ACC112 (cell line): ENCODE results near the gene MT1E.
"Not testable (repeated sequence)": the region's sequence is repeated elsewhere in the genome, so short reads cannot be mapped to it uniquely, and the experiment has no call there.

Experiments
- H2AFZ ChIP-seq: fragments of 200-600 bp; sonication (generic); one replicate; pipeline ENCODE4 v1.6.0; 2017; ENCODE audit warnings: antibody characterized with exemption, low read length; ENCODE audit not compliant: unreplicated experiment
- H3K27ac ChIP-seq: fragments of 200-600 bp; sonication (generic); 2 replicates; pipeline ENCODE4 v1.5.1; 2014; ENCODE audit warnings: low read depth, mild to moderate bottlenecking, antibody characterized with exemption, low read length, moderate library complexity
- H3K27me3 ChIP-seq: fragments of 200-600 bp; sonication (generic); 2 replicates; pipeline ENCODE4 v1.6.1; 2014; ENCODE audit warnings: mild to moderate bottlenecking, antibody characterized with exemption, low read length, moderate library complexity, mixed read lengths; ENCODE audit not compliant: insufficient read depth
- H3K36me3 ChIP-seq: fragments of 200-600 bp; sonication (generic); 2 replicates; pipeline ENCODE4 v1.6.1; 2016; ENCODE audit warnings: mild to moderate bottlenecking, antibody characterized with exemption, low read length, moderate library complexity, mixed read lengths; ENCODE audit not compliant: insufficient read depth
- H3K4me1 ChIP-seq: fragments of 200-600 bp; sonication (generic); one replicate; pipeline ENCODE4 v1.6.1; 2016; ENCODE audit warnings: low read length, mixed read lengths; ENCODE audit not compliant: insufficient read depth, unreplicated experiment, control insufficient read depth
- H3K4me3 ChIP-seq: fragments of 200-600 bp; sonication (generic); 2 replicates; pipeline ENCODE4 v1.5.1; 2014; ENCODE audit warnings: mild to moderate bottlenecking, low read depth, low read length
- H3K79me2 ChIP-seq: fragments of 200-600 bp; sonication (generic); one replicate; pipeline ENCODE4 v1.6.0; 2016; ENCODE audit warnings: low read length; ENCODE audit not compliant: control insufficient read depth, unreplicated experiment, insufficient read depth

The MT1E gene

DNA sequence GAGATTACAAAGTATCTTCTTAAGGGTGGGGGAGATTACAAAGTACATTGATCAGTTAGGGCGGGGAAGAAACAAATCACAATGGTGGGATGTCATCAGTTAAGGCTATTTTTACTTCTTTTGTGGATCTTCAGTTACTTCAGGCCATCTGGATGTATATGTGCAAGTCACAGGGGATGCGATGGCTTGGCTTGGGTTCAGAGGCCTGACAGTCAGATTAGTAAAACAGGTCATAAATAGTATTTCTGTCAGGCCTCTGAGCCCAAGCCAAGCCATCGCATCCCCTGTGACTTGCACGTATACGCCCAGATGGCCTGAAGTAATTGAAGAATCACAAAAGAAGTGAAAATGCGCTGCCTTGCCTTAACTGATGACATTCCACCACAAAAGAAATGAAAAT is 49.0 kb downstream of the MT1E start:
- not testable (repeated sequence) for H3K4me1 ChIP-seq, H3K27ac ChIP-seq, H3K4me3 ChIP-seq, H3K36me3 ChIP-seq, H3K79me2 ChIP-seq, H2AFZ ChIP-seq
- H3K27me3 ChIP-seq = peaks cover 25% of the 10 kb centered on the region

- Histone ChIP-seq H3K36me3 (no peaks in the 10 kb centered on the region), H3K27me3 (peaks cover 13% of the 10 kb centered on the region; the same call in 1 of the 2 replicates), H2AFZ (no peak overlapping the region), H3K27ac (no peak overlapping the region), H3K79me2 (no peaks in the 10 kb centered on the region), H3K4me1 (no peaks in the 10 kb centered on the region), H3K4me3 (no peak overlapping the region)
These were observed 50.2 kb downstream of the MT1E start for GRCh38 chr16:56675685-56676210.
